Lung (tissue), 12 donors: Measurements from ENCODE around the gene MSRB1. TPM values are rescaled to one million over a fixed set of nuclear protein-coding genes. Genes with fewer than 3 reads are reported as not detected.

Experiments
- ATAC-seq: fragments of 200-7000 bp; cut with Tn5 transposase; one replicate; pipeline ENCODE4 v1.9.1; 2020; ENCODE audit warnings: moderate number of reproducible peaks; ENCODE audit not compliant: insufficient read depth, low FRiP score
- DNase-seq, 3 donors: peaks; one replicate each; pipeline ENCODE4 v3.0.0-alpha.2; 2013 to 2017
- H3K27ac ChIP-seq, 2 donors: one replicate each; pipeline ENCODE4 v1.5.1; 2013; ENCODE audit warnings: mild to moderate bottlenecking in 2 of 2, moderate library complexity in 2 of 2, control low read depth in 1 of 2, inconsistent platforms in 1 of 2, low read depth in 1 of 2, low read length in 1 of 2
- H3K27me3 ChIP-seq, 3 donors: one replicate each; pipeline ENCODE4 v1.5.1; 2013; ENCODE audit warnings: low read length in 2 of 3; ENCODE audit not compliant: control insufficient read depth in 3 of 3, insufficient read depth in 3 of 3
- H3K36me3 ChIP-seq, 4 donors: one replicate each; pipeline ENCODE4 v1.5.1; 2013; ENCODE audit warnings: low read length in 4 of 4, mild to moderate bottlenecking in 1 of 4, moderate library complexity in 1 of 4; ENCODE audit not compliant: control insufficient read depth in 4 of 4, insufficient read depth in 4 of 4
- H3K4me1 ChIP-seq, 5 donors: one replicate each; pipeline ENCODE4 v1.5.1; 2013; ENCODE audit warnings: low read length in 5 of 5, mild to moderate bottlenecking in 2 of 5, moderate library complexity in 1 of 5; ENCODE audit not compliant: control insufficient read depth in 5 of 5, insufficient read depth in 5 of 5
- H3K4me3 ChIP-seq: one replicate; pipeline ENCODE4 v1.5.1; 2013; ENCODE audit warnings: mild to moderate bottlenecking, control low read depth, moderate library complexity
- H3K9ac ChIP-seq, 2 donors: one replicate each; pipeline ENCODE4 v1.5.1; 2013; ENCODE audit warnings: low read length in 2 of 2, control low read depth in 1 of 2; ENCODE audit not compliant: insufficient read depth in 1 of 2
- H3K9me3 ChIP-seq, 4 donors: one replicate each; pipeline ENCODE4 v1.5.1; 2013; ENCODE audit warnings: low read length in 3 of 4, mild to moderate bottlenecking in 1 of 4, moderate library complexity in 1 of 4; ENCODE audit not compliant: control insufficient read depth in 4 of 4, insufficient read depth in 3 of 4
- WGBS, 2 donors: extraction: QIAGEN DNeasy Blood & Tissue Kit; methylation state at CpG; one replicate each; pipeline ENCODE4 v1.1.7; 2013; 5-methylcytosine and 5-hydroxymethylcytosine counted together
- polyA plus RNA-seq, 2 donors: library from polyadenylated mRNA; stranded (reverse); fragments of 200-250 nt; gene quantifications; one replicate each; pipeline ENCODE4 v1.2.1, GENCODE V29; 2013
- total RNA-seq, 2 donors: library from RNA; depleted of rRNA in 1 of 2; stranded (reverse); fragments of >200 nt in 1 of 2; gene quantifications; one replicate each; pipeline ENCODE4 v1.2.1, GENCODE V29; 2014 to 2021
- TF ChIP-seq, protein P1 (sequence below): IDR thresholded peaks from 2 replicates; pipeline ENCODE4 v1.5.1; 2012; ENCODE audit warnings: mild to moderate bottlenecking; ENCODE audit errors: control extremely low read depth, extremely low read depth
- donor health status: control.
- donor health status: control.
- donor health status: Bipolar disorder and iron deficiency.
- donor health status: healthy.
- donor health status: DM: yes; HTN: yes; CAD: no.

MSRB1 gene
- total and polyA plus RNA-seq, 4 donors: 11.1 to 164 (median 51.2) TPM

DNA sequence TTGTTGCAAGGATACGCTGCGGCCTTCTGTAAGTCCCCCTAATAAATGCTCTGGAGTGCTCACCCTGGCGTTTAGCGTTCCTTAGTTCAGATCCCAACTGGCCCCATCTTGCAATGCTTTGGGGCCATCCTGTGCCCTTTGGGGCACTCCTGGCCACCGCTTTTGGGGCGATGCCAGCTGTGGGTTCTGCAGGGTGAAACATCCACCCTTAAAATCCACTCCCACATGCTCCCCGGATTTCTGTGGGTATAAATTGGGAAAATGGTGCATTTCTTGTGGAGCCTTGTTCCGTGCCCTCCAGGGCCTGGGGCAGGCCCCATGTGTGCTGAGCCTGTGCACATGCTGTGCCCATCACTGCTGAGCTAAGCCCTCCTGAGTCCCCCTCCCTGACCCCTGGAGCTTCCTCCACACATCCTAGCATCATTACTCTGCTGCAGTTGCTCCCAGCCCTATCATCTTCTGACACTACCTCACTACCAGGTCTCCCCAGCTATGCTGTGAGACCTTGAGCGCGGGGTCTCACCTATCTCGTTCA lies 6.0 kb downstream of the MSRB1 start:
- TF ChIP-seq, protein P1, sequence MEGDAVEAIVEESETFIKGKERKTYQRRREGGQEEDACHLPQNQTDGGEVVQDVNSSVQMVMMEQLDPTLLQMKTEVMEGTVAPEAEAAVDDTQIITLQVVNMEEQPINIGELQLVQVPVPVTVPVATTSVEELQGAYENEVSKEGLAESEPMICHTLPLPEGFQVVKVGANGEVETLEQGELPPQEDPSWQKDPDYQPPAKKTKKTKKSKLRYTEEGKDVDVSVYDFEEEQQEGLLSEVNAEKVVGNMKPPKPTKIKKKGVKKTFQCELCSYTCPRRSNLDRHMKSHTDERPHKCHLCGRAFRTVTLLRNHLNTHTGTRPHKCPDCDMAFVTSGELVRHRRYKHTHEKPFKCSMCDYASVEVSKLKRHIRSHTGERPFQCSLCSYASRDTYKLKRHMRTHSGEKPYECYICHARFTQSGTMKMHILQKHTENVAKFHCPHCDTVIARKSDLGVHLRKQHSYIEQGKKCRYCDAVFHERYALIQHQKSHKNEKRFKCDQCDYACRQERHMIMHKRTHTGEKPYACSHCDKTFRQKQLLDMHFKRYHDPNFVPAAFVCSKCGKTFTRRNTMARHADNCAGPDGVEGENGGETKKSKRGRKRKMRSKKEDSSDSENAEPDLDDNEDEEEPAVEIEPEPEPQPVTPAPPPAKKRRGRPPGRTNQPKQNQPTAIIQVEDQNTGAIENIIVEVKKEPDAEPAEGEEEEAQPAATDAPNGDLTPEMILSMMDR: no peak
- DNase-seq: no peak
- 94% methylated on average over 11 of the region's 11 CpGs for WGBS, 2 donors
- Histone ChIP-seq H3K27me3 (no peaks in the 10 kb centered on the region), H3K9me3 (peaks cover 0 to 1% (median 0%) of the 10 kb centered on the region in 4 donors), H3K9ac (no peak overlapping the region), H3K4me3 (no peak overlapping the region), H3K4me1 (peaks cover 0 to 7% (median 2%) of the 10 kb centered on the region in 5 donors), H3K36me3 (peaks cover 2 to 33% (median 8%) of the 10 kb centered on the region in 4 donors), H3K27ac (no peak overlapping the region)
- ATAC-seq: no peak

DNA sequence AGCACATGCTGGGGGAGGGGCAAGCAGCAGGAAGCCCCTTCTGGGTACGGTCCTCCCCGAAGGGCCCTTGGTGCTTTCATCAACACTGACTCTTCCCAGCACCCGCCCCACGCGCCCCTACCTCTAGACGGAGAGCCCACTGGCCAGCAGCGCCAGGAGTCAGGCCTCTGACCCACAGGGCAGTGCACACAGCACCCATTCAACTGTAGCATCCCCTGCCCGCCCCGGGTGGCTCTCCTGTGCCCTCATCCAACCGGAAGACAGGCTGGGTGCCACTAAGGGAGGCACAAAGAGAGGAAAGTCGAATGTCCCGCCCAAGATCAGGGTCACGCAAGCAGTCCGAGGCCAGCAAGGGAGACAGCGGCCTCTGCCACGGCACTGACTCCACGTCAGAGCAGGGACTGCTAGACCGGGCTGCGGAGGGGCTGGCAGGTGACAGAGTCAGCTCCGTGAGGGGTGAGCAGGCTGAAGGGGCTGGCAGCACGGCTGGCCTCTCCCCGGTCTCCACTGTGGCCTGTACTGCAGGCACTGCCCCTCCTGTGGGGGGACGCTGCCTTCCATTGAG lies 9.8 kb downstream of the MSRB1 start:
- Histone ChIP-seq H3K36me3 (peaks cover 0 to 8% (median 4%) of the 10 kb centered on the region in 4 donors), H3K27me3 (no peaks in the 10 kb centered on the region), H3K27ac (no peak overlapping the region), H3K4me3 (no peak overlapping the region), H3K4me1 (no peaks in the 10 kb centered on the region), H3K9ac (no peak overlapping the region), H3K9me3 (peaks cover 0 to 1% (median 0%) of the 10 kb centered on the region in 4 donors)
- DNase-seq (no peak), ATAC-seq (no peak)
- 62 to 74% methylated on average over 22 to 23 of the region's 23 CpGs for WGBS, 2 donors
- TF ChIP-seq, protein P1: no peak

- TF ChIP-seq, protein P1: no peak
- peaks cover 0 to 3% (median 1%) of the 10 kb centered on the region in 4 donors for H3K36me3 ChIP-seq
- H3K4me3 ChIP-seq: no peak overlapping the region
- H3K9ac ChIP-seq: no peak overlapping the region
- ATAC-seq (no peak), DNase-seq (no peak)
- H3K27ac ChIP-seq: no peak overlapping the region
- no peaks in the 10 kb centered on the region for H3K4me1 ChIP-seq
- H3K9me3 ChIP-seq: peaks cover 0 to 1% (median 0%) of the 10 kb centered on the region in 4 donors
- H3K27me3 ChIP-seq: no peaks in the 10 kb centered on the region
- 77 to 80% methylated on average over 19 of the region's 19 CpGs for WGBS, 2 donors
Measured at GRCh38 chr16:1932050-1933028, 10.7 kb downstream of the MSRB1 start.
